HepG2 (cell line): ENCODE data around the gene ANP32A. TPM values are rescaled to one million over a fixed set of nuclear protein-coding genes. Genes with fewer than 3 reads are reported as not detected.

Experiments
- ATAC-seq: fragments of 200-7000 bp; cut with Tn5 transposase; 3 replicates; pipeline ENCODE4 v1.9.1; 2020; ENCODE audit warnings: mild to moderate bottlenecking, moderate library complexity
- BruUV-seq: library from RNA; stranded (reverse); fragments of 400-500 nt; replicated peaks from 2 replicates; lab custom pipeline; 2021; lab: Mats Ljungman, UMichigan
- CTCF ChIA-PET: fragments of 300-600 bp; formaldehyde crosslinking; extraction: SDS; loops from one replicate; lab custom pipeline; 2021; ENCODE audit warnings: low total read pairs, inconsistent platforms, low intra/inter-chr PET ratio; lab: Yijun Ruan, JAX
- POLR2A ChIA-PET: fragments of 350-600 bp; sonication (Branson Sonifier 250); formaldehyde crosslinking; loops from one replicate; lab custom pipeline; 2020; ENCODE audit warnings: antibody characterized with exemption, inconsistent platforms; lab: Yijun Ruan, JAX
- DNase-seq: peaks from one replicate; pipeline ENCODE4 v3.0.0-alpha.2; 2015; ENCODE audit warnings: low spot score
- FAIRE-seq: peaks from 3 replicates; lab custom pipeline; 2011; peaks lifted over from hg19 to GRCh38; lab: Jason Lieb, UNC
- H2AFZ ChIP-seq: one replicate; pipeline ENCODE4 v1.6.1; 2011; ENCODE audit warnings: low read length, inconsistent platforms
- H3K27ac ChIP-seq: fragments of 300-600 bp; 3 replicates; pipeline ENCODE4 v1.8.0; 2011; ENCODE audit warnings: mixed run types, mild to moderate bottlenecking, mixed read lengths, low read length, inconsistent platforms; ENCODE audit not compliant: insufficient read depth; ENCODE audit errors: extremely low read length
- H3K27me3 ChIP-seq, 2 experiments: fragments of 200-600 bp in 1 of 2; 2 replicates in 1 of 2; 3 replicates in 1 of 2; pipeline versions ENCODE4 v1.6.0 to v1.8.0; 2011; ENCODE audit warnings: low read length in 2 of 2, mild to moderate bottlenecking in 2 of 2, moderate library complexity in 2 of 2, inconsistent platforms in 1 of 2; ENCODE audit not compliant: insufficient read depth in 2 of 2, control insufficient read depth in 1 of 2
- H3K36me3 ChIP-seq, 2 experiments: fragments of 200-600 bp in 1 of 2; replicated peaks in 1 of 2; 2 replicates in 1 of 2; 3 replicates in 1 of 2; pipeline versions ENCODE4 v1.5.1 to v1.8.0; 2011; ENCODE audit warnings: low read length in 2 of 2, inconsistent platforms in 1 of 2; ENCODE audit not compliant: insufficient read depth in 2 of 2, control insufficient read depth in 1 of 2
- H3K4me1 ChIP-seq: 2 replicates; pipeline ENCODE4 v1.5.1; 2012; ENCODE audit warnings: low read length, inconsistent platforms; ENCODE audit not compliant: insufficient read depth
- H3K4me2 ChIP-seq: 2 replicates; pipeline ENCODE4 v1.6.0; 2011; ENCODE audit warnings: low read depth, low read length, inconsistent platforms
- H3K4me3 ChIP-seq, 3 experiments: fragments of 200-600 bp in 1 of 3; sonication (generic), shearing (Covaris generic) in 1 of 3; replicated peaks in 1 of 3; 2 replicates each; pipeline ENCODE4 v1.5.1; 2011 to 2016; ENCODE audit warnings: low read length in 3 of 3, inconsistent platforms in 2 of 3, low read depth in 2 of 3, mild to moderate bottlenecking in 2 of 3, control low read depth in 1 of 3, mixed read lengths in 1 of 3; ENCODE audit not compliant: insufficient read depth in 1 of 3
- H3K79me2 ChIP-seq: one replicate; pipeline ENCODE4 v1.6.1; 2011; ENCODE audit warnings: low read length, inconsistent platforms; ENCODE audit not compliant: insufficient read depth
- H3K9ac ChIP-seq: 2 replicates; pipeline ENCODE4 v1.6.0; 2011; ENCODE audit warnings: mild to moderate bottlenecking, low read depth, low read length, inconsistent platforms; ENCODE audit not compliant: insufficient read depth
- H3K9me3 ChIP-seq: 2 replicates; pipeline ENCODE4 v1.5.1; 2012; ENCODE audit warnings: mild to moderate bottlenecking, low read length
- H4K20me1 ChIP-seq: 2 replicates; pipeline ENCODE4 v1.6.0; 2011; ENCODE audit warnings: inconsistent platforms, mild to moderate bottlenecking, low read length, moderate library complexity; ENCODE audit not compliant: insufficient read depth
- BHLHE40 ChIP-seq: IDR thresholded peaks from 2 replicates; pipeline ENCODE4 v1.6.1; 2011; ENCODE audit warnings: low read length, improper control_type of control experiment
- PHF5A ChIP-seq: IDR thresholded peaks from one replicate; pipeline ENCODE4 v1.6.1; 2018; ENCODE audit warnings: low read depth, missing genetic modification reagents; ENCODE audit not compliant: unreplicated experiment
- PPARG ChIP-seq: conservative IDR thresholded peaks from 2 replicates; pipeline ENCODE4 v1.6.1; 2016; ENCODE audit warnings: missing biosample characterization, missing genetic modification reagents
- RELA ChIP-seq: sonication (generic); formaldehyde crosslinking; IDR thresholded peaks from 2 replicates; pipeline ENCODE4 v1.4.0; 2020; ENCODE audit warnings: missing genetic modification reagents
- REPIN1 ChIP-seq: sonication (generic); formaldehyde crosslinking; IDR thresholded peaks from 2 replicates; pipeline ENCODE4 v1.8.0; 2022; ENCODE audit warnings: missing genetic modification reagents, low read depth, mild to moderate bottlenecking, borderline replicate concordance
- ZC3H13 ChIP-seq: sonication (generic); formaldehyde crosslinking; IDR thresholded peaks from 2 replicates; pipeline ENCODE4 v1.8.1; 2023; ENCODE audit warnings: mild to moderate bottlenecking, missing genetic modification reagents, moderate library complexity
- ZNF768 ChIP-seq: sonication (generic); formaldehyde crosslinking; IDR thresholded peaks from 2 replicates; pipeline ENCODE4 v1.4.0; 2020; ENCODE audit warnings: missing genetic modification reagents
- WGBS: methylation state at CpG from one replicate; pipeline ENCODE4 v1.1.6; 2017; ENCODE audit warnings: low lambda C conversion rate; 5-methylcytosine and 5-hydroxymethylcytosine counted together
- in situ Hi-C: cut with HindIII; loops from 2 replicates; pipeline ENCODE4 v1.10.0; 2017; ENCODE audit warnings: low pct_unique_long_range_greater_than_20kb; ENCODE audit not compliant: extremely low pct_ligation_motif_present
- intact Hi-C: fragments of 100-400 bp; cut with micrococcal nuclease; formaldehyde crosslinking; loops from one replicate; pipeline ENCODE4 v1.10.0; 2022; ENCODE audit not compliant: unreplicated experiment
- polyA plus RNA-seq, 8 experiments: library from polyadenylated mRNA; depleted of rRNA in 3 of 8; stranded (reverse) in 7 of 8; unstranded in 1 of 8; fragments of >200 nt; fragmentation: Illumina TruSeq in 4 of 8; extraction: Trizol in 4 of 8; gene quantifications; 2 replicates each; pipeline versions ENCODE4 v1.2.1 to v1.2.3, GENCODE V29; 2011 to 2016; ENCODE audit warnings: low read depth in 4 of 8, missing spikeins in 1 of 8, mixed read lengths in 1 of 8; ENCODE audit not compliant: insufficient read depth in 1 of 8
- total RNA-seq, 5 experiments: library from RNA; depleted of rRNA; stranded (reverse); fragments of >200 nt; fragmentation: Illumina TruSeq; extraction: Trizol; gene quantifications; 2 replicates each; pipeline ENCODE4 v1.2.3, GENCODE V29; 2016; ENCODE audit warnings: low read depth in 1 of 5
- TF ChIP-seq, protein P1 (sequence below): sonication (generic); formaldehyde crosslinking; IDR thresholded peaks from 2 replicates; pipeline ENCODE4 v1.5.1; 2020; ENCODE audit warnings: missing genetic modification reagents, mild to moderate bottlenecking, borderline replicate concordance
- TF ChIP-seq, protein P2 (sequence below): sonication (generic); formaldehyde crosslinking; IDR thresholded peaks from 2 replicates; pipeline ENCODE4 v1.8.1; 2023; ENCODE audit warnings: mild to moderate bottlenecking, missing genetic modification reagents
- TF ChIP-seq, protein P3 (sequence below): sonication (generic); formaldehyde crosslinking; IDR thresholded peaks from 2 replicates; pipeline ENCODE4 v1.4.0; 2020; ENCODE audit warnings: missing genetic modification reagents; ENCODE audit errors: not compliant biosample characterization

ANP32A gene
- total and polyA plus RNA-seq, 2 of the 13 experiments (the other 11 are each of a cell fraction or from before 2014, with no cell fraction given) = 60.6 to 206 TPM

DNA sequence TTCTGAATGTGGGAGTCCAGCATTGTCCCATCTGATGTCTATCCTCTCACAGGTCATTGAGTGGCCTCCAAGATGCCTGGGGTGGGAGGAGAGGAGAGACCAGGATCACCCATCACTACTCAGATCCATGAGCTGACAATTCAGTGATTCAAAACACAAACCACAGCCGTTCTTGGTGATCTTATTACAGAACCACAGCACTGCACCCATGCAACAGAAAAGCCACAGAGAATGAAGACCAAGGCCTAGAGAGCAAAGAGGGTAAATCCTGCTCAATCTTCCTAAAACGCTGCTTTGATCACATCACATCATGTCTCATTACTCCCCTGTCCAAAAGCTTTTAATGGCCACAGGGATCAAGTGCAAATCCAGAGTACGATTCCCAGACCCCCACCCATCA, 23.5 kb downstream of the ANP32A start (continued):
- TF ChIP-seq PPARG (CRISPR knock-in tag) (no peak), BHLHE40 (no peak), ZC3H13 (CRISPR knock-in tag) (no peak), PHF5A (CRISPR knock-in tag) (no peak), REPIN1 (CRISPR knock-in tag) (no peak)
- TF ChIP-seq, protein P1, sequence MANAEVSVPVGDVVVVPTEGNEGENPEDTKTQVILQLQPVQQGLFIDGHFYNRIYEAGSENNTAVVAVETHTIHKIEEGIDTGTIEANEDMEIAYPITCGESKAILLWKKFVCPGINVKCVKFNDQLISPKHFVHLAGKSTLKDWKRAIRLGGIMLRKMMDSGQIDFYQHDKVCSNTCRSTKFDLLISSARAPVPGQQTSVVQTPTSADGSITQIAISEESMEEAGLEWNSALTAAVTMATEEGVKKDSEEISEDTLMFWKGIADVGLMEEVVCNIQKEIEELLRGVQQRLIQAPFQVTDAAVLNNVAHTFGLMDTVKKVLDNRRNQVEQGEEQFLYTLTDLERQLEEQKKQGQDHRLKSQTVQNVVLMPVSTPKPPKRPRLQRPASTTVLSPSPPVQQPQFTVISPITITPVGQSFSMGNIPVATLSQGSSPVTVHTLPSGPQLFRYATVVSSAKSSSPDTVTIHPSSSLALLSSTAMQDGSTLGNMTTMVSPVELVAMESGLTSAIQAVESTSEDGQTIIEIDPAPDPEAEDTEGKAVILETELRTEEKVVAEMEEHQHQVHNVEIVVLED (CRISPR knock-in tag) = no peak

DNA sequence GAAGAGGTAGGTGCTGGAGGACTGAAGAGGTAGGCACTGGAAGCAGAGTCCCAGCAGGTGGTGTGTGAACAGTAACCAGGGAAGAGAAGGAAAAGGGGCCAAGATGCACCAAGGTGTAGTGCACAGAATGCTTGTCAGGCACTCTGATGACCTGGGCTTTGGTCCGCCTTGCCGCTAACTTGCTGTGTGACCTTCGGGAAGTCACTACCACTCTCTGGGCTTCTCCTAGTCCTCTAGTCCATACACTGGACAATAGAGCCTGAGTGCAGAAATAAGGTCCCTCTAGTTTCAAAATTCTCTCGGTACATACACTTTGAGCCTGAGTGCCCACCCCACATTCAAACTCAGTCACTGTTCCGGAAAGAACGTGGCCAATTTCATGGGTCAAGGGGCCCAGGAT, 24.1 kb downstream of the ANP32A start:
- DNase-seq (no peak), FAIRE-seq (no peak), ATAC-seq (no peak)
- ChIA-PET CTCF (no interaction called here), POLR2A (interaction anchor here (1.4 kb wide), 1 partner anchor 20 kb away, joined by 3 read pairs; no protein-coding TSS in a partner anchor)
- Histone ChIP-seq H2AFZ (no peak overlapping the region), H3K36me3 (peaks cover 6 to 49% of the 10 kb centered on the region in 2 experiments; a peak in 4 of 5 replicates), H3K4me2 (no peak overlapping the region), H3K27me3 (no peaks in the 10 kb centered on the region), H3K4me3 (no peak overlapping the region), H3K9me3 (no peaks in the 10 kb centered on the region), H3K9ac (no peak overlapping the region), H3K79me2 (peaks cover 97% of the 10 kb centered on the region), H3K27ac (no peak overlapping the region), H4K20me1 (peaks cover 89% of the 10 kb centered on the region), H3K4me1 (peaks cover 52% of the 10 kb centered on the region)
- 97% methylated on average over 5 of the region's 6 CpGs for WGBS
- in situ Hi-C loops = no loop called here
- intact Hi-C loops = no loop called here
- TF ChIP-seq, protein P2, sequence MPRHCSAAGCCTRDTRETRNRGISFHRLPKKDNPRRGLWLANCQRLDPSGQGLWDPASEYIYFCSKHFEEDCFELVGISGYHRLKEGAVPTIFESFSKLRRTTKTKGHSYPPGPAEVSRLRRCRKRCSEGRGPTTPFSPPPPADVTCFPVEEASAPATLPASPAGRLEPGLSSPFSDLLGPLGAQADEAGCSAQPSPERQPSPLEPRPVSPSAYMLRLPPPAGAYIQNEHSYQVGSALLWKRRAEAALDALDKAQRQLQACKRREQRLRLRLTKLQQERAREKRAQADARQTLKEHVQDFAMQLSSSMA (CRISPR knock-in tag) = no peak
- TF ChIP-seq ZNF768 = peak; percentile 91
- TF ChIP-seq, protein P3, sequence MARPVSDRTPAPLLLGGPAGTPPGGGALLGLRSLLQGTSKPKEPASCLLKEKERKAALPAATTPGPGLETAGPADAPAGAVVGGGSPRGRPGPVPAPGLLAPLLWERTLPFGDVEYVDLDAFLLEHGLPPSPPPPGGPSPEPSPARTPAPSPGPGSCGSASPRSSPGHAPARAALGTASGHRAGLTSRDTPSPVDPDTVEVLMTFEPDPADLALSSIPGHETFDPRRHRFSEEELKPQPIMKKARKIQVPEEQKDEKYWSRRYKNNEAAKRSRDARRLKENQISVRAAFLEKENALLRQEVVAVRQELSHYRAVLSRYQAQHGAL (CRISPR knock-in tag) = no peak
- no peak for TF ChIP-seq RELA (CRISPR knock-in tag)
- no TSS peak for BruUV-seq
